ENCODE results near the gene FOLR1.
"Not testable (repeated sequence)": the region's sequence is repeated elsewhere in the genome, so short reads cannot be mapped to it uniquely, and the experiment has no call there.

The FOLR1 gene

DNA sequence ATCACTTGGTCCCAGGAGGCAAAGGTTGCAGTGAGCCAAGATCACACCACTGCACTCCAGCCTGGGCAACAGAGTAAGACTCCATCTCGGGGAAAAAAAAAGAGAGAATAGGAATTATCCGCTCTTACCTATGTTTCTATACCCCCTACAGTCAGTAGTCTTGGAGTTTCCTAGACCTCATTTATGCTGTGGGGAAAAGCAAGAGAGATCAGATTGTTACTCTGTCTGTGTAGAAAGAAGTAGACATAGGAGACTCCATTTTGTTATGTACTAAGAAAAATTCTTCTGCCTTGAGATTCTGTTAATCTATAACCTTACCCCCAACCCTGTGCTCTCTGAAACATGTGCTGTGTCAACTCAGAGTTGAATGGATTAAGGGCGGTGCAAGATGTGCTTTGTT lies 27.8 kb upstream of the FOLR1 start:
- not testable (repeated sequence) for H3K9ac ChIP-seq (ENCODE audit: low read length); H3K9me3 ChIP-seq (ENCODE audit: control insufficient read depth, low read length); H3K36me3 ChIP-seq (ENCODE audit: control insufficient read depth, insufficient read depth, low read length, severe bottlenecking); DNase-seq (ENCODE audit: low read depth); H3K4me3 ChIP-seq (ENCODE audit: low read length); H3K4me1 ChIP-seq (ENCODE audit: control insufficient read depth, insufficient read depth, low read length)
- peaks cover 11% of the 10 kb centered on the region for H3K27me3 ChIP-seq (replicated peaks; ENCODE audit: control insufficient read depth, insufficient read depth, low read length)

GRCh38 chr11:72169046-72169555 lies 22.8 kb upstream of the FOLR1 start:
- DNase-seq (ENCODE audit: low read depth); H3K27me3 ChIP-seq (replicated peaks; ENCODE audit: control insufficient read depth, insufficient read depth, low read length); H3K9me3 ChIP-seq (ENCODE audit: control insufficient read depth, low read length); H3K4me1 ChIP-seq (ENCODE audit: control insufficient read depth, insufficient read depth, low read length); H3K9ac ChIP-seq (ENCODE audit: low read length); H3K36me3 ChIP-seq (ENCODE audit: control insufficient read depth, insufficient read depth, low read length, severe bottlenecking); H3K4me3 ChIP-seq (ENCODE audit: low read length): not testable (repeated sequence)

DNA sequence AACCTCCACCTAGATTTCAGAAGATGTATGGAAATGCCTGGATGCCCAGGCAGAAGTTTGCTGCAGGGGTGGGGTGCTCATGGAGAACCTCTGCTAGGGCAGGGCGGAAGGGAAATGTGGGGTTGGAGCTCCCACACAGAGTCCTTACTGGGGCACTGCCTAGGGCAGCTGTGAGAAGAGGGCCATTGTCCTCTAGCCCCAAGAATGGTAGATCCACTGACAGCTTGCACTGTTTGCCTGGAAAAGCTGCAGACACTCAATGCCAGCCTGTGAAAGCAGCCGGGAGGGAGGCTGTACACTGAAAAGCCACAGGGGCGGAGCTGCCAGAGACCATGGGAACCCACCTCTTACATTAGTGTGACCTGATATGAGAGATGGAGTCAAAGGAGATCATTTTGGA lies 22.2 kb upstream of the FOLR1 start:
- H3K4me1 ChIP-seq (ENCODE audit: control insufficient read depth, insufficient read depth, low read length); H3K27me3 ChIP-seq (replicated peaks; ENCODE audit: control insufficient read depth, insufficient read depth, low read length); H3K4me3 ChIP-seq (ENCODE audit: low read length); DNase-seq (ENCODE audit: low read depth); H3K9ac ChIP-seq (ENCODE audit: low read length); H3K36me3 ChIP-seq (ENCODE audit: control insufficient read depth, insufficient read depth, low read length, severe bottlenecking); H3K9me3 ChIP-seq (ENCODE audit: control insufficient read depth, low read length): not testable (repeated sequence)

GRCh38 chr11:72172043-72172442 lies 19.9 kb upstream of the FOLR1 start:
- H3K4me1 ChIP-seq (ENCODE audit: control insufficient read depth, insufficient read depth, low read length); DNase-seq (ENCODE audit: low read depth); H3K9ac ChIP-seq (ENCODE audit: low read length); H3K4me3 ChIP-seq (ENCODE audit: low read length); H3K9me3 ChIP-seq (ENCODE audit: control insufficient read depth, low read length); H3K36me3 ChIP-seq (ENCODE audit: control insufficient read depth, insufficient read depth, low read length, severe bottlenecking); H3K27me3 ChIP-seq (replicated peaks; ENCODE audit: control insufficient read depth, insufficient read depth, low read length): not testable (repeated sequence)

GRCh38 chr11:72173291-72173690 lies 18.6 kb upstream of the FOLR1 start:
- no peak overlapping the region for H3K4me3 ChIP-seq (ENCODE audit: low read length)
- H3K9me3 ChIP-seq (ENCODE audit: control insufficient read depth, low read length): no peaks in the 10 kb centered on the region
- no peak overlapping the region for H3K9ac ChIP-seq (ENCODE audit: low read length)
- no peaks in the 10 kb centered on the region for H3K4me1 ChIP-seq (ENCODE audit: control insufficient read depth, insufficient read depth, low read length)
- H3K27me3 ChIP-seq (replicated peaks; ENCODE audit: control insufficient read depth, insufficient read depth, low read length): no peaks in the 10 kb centered on the region
- H3K36me3 ChIP-seq (ENCODE audit: control insufficient read depth, insufficient read depth, low read length, severe bottlenecking): no peaks in the 10 kb centered on the region
- DNase-seq (ENCODE audit: low read depth): no peak

DNA sequence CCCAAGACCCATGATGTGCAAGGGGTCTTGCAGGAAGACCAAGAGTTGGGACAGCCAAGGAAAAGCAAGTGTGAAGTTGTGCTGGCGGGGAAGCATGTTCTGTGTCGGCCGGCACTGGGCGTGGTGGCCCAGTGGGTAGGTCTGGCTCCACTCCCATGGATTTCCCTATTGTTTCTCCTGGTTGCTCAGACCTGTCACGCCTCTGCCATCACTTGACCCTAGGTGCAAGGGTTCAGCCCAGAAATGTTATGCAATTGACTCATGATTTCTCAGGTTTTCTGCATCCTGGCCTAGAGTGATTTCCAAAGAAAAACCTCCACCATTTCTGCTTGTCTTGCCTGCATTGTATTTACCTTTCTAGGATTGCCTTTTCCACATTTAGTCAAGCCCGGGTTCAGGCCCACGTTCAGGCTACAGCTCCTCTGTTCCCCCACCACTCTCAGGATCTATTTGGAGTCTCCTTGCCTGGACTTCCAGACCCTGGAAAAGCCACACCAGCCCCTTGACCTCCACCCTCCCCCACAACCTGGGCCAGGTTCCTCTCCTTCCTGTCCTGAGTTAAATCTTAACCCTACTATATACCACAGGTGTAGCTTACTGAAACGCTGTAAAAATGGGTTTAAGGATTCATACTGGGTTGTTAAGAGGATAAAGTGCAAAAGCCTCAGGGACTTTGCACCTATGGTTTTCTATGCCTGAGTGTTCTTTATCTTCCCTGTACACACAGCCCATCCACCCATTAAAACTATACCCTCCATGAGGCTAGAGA lies 17.5 kb upstream of the FOLR1 start:
- Histone ChIP-seq H3K9ac (ENCODE audit: low read length) (no peak overlapping the region), H3K9me3 (ENCODE audit: control insufficient read depth, low read length) (no peaks in the 10 kb centered on the region), H3K4me1 (ENCODE audit: control insufficient read depth, insufficient read depth, low read length) (no peaks in the 10 kb centered on the region), H3K27me3 (replicated peaks; ENCODE audit: control insufficient read depth, insufficient read depth, low read length) (peaks cover 3% of the 10 kb centered on the region), H3K36me3 (ENCODE audit: control insufficient read depth, insufficient read depth, low read length, severe bottlenecking) (no peaks in the 10 kb centered on the region), H3K4me3 (ENCODE audit: low read length) (no peak overlapping the region)
- no peak for DNase-seq (ENCODE audit: low read depth)

- no peak overlapping the region for H3K9ac ChIP-seq (ENCODE audit: low read length)
- no peaks in the 10 kb centered on the region for H3K9me3 ChIP-seq (ENCODE audit: control insufficient read depth, low read length)
- no peak overlapping the region for H3K4me3 ChIP-seq (ENCODE audit: low read length)
- peaks cover 9% of the 10 kb centered on the region for H3K27me3 ChIP-seq (replicated peaks; ENCODE audit: control insufficient read depth, insufficient read depth, low read length)
- no peaks in the 10 kb centered on the region for H3K4me1 ChIP-seq (ENCODE audit: control insufficient read depth, insufficient read depth, low read length)
- DNase-seq (ENCODE audit: low read depth): no peak
- no peaks in the 10 kb centered on the region for H3K36me3 ChIP-seq (ENCODE audit: control insufficient read depth, insufficient read depth, low read length, severe bottlenecking)
Observed at GRCh38 chr11:72177656-72178055, 14.3 kb upstream of the FOLR1 start.

DNA sequence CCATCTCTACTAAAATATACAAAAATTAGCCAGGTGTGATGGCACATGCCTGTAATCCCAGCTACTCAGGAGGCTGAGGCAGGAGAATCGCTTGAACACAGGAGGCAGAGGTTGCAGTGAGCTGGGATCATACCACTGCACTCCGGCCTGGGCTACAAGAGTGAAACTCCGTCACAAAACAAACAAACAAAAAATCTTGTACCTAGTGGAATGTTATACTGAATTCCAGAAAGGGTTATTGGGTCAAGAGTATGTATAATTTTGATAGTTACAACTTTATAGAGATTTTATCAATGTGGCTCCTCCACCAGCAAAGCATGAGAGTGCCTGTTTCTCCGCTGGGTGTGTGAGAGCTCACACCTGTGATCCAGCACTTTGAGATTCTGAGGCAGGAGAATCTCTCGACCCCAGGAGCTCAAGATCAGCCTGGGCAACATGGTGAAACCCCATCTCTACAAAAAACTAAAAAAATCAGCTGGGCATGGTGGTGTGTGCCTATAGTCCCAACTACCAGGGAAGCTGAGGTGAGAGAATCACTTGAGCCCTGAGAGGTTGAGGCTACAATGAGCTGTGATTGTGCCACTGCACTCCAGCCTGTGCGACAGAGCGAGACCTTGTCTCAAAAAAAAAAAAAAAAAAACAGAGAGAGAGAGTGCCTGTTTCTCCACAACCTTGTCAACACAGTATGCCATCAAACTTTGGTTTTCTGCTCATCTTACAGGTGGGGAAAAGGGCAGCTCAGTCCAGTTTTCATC lies 12.7 kb upstream of the FOLR1 start:
- Histone ChIP-seq H3K9ac (ENCODE audit: low read length) (no peak overlapping the region), H3K9me3 (ENCODE audit: control insufficient read depth, low read length) (no peaks in the 10 kb centered on the region), H3K4me1 (ENCODE audit: control insufficient read depth, insufficient read depth, low read length) (no peaks in the 10 kb centered on the region), H3K36me3 (ENCODE audit: control insufficient read depth, insufficient read depth, low read length, severe bottlenecking) (no peaks in the 10 kb centered on the region), H3K4me3 (ENCODE audit: low read length) (no peak overlapping the region), H3K27me3 (replicated peaks; ENCODE audit: control insufficient read depth, insufficient read depth, low read length) (peaks cover 9% of the 10 kb centered on the region)
- DNase-seq (ENCODE audit: low read depth): no peak

DNA sequence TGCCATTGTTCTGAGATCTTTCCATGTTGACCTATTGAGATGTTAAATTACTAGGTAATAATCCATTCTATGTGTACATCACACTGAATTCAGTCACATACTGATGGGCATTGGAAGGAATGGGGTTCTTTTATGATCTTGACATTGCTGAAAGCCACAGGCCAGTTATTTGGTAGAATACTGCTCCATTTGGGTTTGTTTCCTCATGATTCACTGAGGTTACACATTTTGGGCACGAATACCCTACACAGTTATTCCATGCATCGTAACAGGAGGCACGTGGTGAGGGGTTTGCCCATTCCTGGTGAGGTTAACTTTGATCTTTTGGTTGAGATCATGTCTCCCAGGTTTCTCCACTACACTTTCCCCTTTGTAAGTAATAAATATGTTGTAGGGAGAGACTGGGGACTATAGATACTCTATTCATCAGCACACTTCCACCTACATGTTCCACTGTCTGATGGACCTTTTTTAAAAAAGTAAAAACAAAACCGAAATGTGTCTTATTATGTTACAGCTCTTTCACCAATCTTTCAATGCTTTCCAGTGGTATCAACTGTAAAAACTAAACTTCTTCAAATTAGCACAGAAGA lies 12.0 kb upstream of the FOLR1 start:
- H3K36me3 ChIP-seq (ENCODE audit: control insufficient read depth, insufficient read depth, low read length, severe bottlenecking): no peaks in the 10 kb centered on the region
- H3K9me3 ChIP-seq (ENCODE audit: control insufficient read depth, low read length): no peaks in the 10 kb centered on the region
- no peak overlapping the region for H3K4me3 ChIP-seq (ENCODE audit: low read length)
- H3K4me1 ChIP-seq (ENCODE audit: control insufficient read depth, insufficient read depth, low read length): no peaks in the 10 kb centered on the region
- peaks cover 9% of the 10 kb centered on the region for H3K27me3 ChIP-seq (replicated peaks; ENCODE audit: control insufficient read depth, insufficient read depth, low read length)
- no peak overlapping the region for H3K9ac ChIP-seq (ENCODE audit: low read length)
- DNase-seq (ENCODE audit: low read depth): no peak

DNA sequence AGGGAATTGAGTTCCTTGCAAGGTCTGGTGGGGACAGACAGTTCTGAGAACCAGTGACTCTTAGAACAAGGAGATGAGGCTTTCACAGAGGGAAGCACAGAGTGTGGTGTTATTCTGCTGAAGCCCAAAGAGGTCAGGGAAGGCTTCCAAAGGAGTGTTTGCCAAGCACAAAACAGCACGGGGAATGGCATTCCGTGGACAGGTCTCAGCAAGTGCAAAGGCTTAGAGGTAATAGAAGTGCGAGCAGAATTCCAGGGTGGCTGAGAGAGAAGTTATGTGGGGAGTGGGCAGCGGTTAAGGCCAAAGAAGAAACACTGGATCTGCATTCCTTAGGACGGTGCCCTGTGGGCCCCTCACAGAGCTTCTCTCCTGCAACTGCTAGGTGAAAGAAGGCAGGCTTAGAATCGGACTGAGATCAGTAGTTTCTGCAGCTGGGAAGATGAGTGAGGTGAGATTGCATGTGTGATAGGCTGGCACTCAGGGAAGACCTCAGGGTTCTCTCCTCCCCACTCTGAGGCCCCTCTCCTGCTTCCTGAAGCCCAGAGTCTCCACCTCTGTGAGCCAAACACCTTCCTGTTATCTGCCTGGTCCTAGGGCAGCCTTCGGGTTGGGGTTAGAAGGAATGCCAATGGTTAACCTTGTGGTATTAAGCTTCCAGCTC lies 10.9 kb upstream of the FOLR1 start:
- H3K4me3 ChIP-seq (ENCODE audit: low read length); H3K4me1 ChIP-seq (ENCODE audit: control insufficient read depth, insufficient read depth, low read length); H3K9ac ChIP-seq (ENCODE audit: low read length); H3K27me3 ChIP-seq (replicated peaks; ENCODE audit: control insufficient read depth, insufficient read depth, low read length); DNase-seq (ENCODE audit: low read depth); H3K36me3 ChIP-seq (ENCODE audit: control insufficient read depth, insufficient read depth, low read length, severe bottlenecking); H3K9me3 ChIP-seq (ENCODE audit: control insufficient read depth, low read length): not testable (repeated sequence)

GRCh38 chr11:72181553-72181958 lies 10.4 kb upstream of the FOLR1 start:
- H3K36me3 ChIP-seq (ENCODE audit: control insufficient read depth, insufficient read depth, low read length, severe bottlenecking); H3K4me1 ChIP-seq (ENCODE audit: control insufficient read depth, insufficient read depth, low read length); H3K4me3 ChIP-seq (ENCODE audit: low read length); H3K9ac ChIP-seq (ENCODE audit: low read length); H3K9me3 ChIP-seq (ENCODE audit: control insufficient read depth, low read length); H3K27me3 ChIP-seq (replicated peaks; ENCODE audit: control insufficient read depth, insufficient read depth, low read length); DNase-seq (ENCODE audit: low read depth): not testable (repeated sequence)

Data from adipocyte (in vitro differentiated cells).